ENCODE data around the gene ANKRD6. TPM values are rescaled to one million over a fixed set of nuclear protein-coding genes. Genes with fewer than 3 reads are reported as not detected.
"Not testable (repeated sequence)": the region's sequence is repeated elsewhere in the genome, so short reads cannot be mapped to it uniquely, and the experiment has no call there.

Gene ANKRD6
- total RNA-seq, 1 donor from 2014 or later: 20.7 TPM

GRCh38 chr6:89623749-89624148 is 190.8 kb downstream of the ANKRD6 start:
- Mint-ChIP-seq H3K4me1 (peaks cover 7% of the 10 kb centered on the region), H3K27ac (ENCODE audit: unreplicated experiment) (no peak overlapping the region), H3K9me3 (no peaks in the 10 kb centered on the region), H3K27me3 (ENCODE audit: low read depth) (no peaks in the 10 kb centered on the region), H3K4me3 (no peak overlapping the region), H3K36me3 (ENCODE audit: low read depth) (no peaks in the 10 kb centered on the region)
- TF ChIP-seq CTCF (conservative IDR thresholded peaks at IDR 0.05): no peak
- DNase-seq (ENCODE audit: low read depth, low spot score): no peak

GRCh38 chr6:89630488-89630887 is 197.5 kb downstream of the ANKRD6 start:
- DNase-seq (ENCODE audit: low read depth, low spot score): no peak
- TF ChIP-seq CTCF (conservative IDR thresholded peaks at IDR 0.05): no peak

GRCh38 chr6:89636412-89636811 is 203.5 kb downstream of the ANKRD6 start:
- Mint-ChIP-seq H3K4me1 (peaks cover 28% of the 10 kb centered on the region), H3K4me3 (peak overlapping the region; percentile 80), H3K36me3 (ENCODE audit: low read depth) (peaks cover 16% of the 10 kb centered on the region)
- not testable (repeated sequence) for DNase-seq (ENCODE audit: low read depth, low spot score); H3K27ac Mint-ChIP-seq (ENCODE audit: unreplicated experiment); H3K27me3 Mint-ChIP-seq (ENCODE audit: low read depth); H3K9me3 Mint-ChIP-seq

More at GRCh38 chr6:89630488-89630887, 197.5 kb downstream of the ANKRD6 start:
- H3K27ac Mint-ChIP-seq (ENCODE audit: unreplicated experiment): no peak overlapping the region
- peaks cover 7% of the 10 kb centered on the region for H3K4me1 Mint-ChIP-seq
- H3K27me3 Mint-ChIP-seq (ENCODE audit: low read depth): no peaks in the 10 kb centered on the region
- no peaks in the 10 kb centered on the region for H3K9me3 Mint-ChIP-seq
- no peak overlapping the region for H3K4me3 Mint-ChIP-seq
- peaks cover 3% of the 10 kb centered on the region for H3K36me3 Mint-ChIP-seq (ENCODE audit: low read depth)

- peak overlapping the region; percentile 98 for H3K27ac Mint-ChIP-seq (ENCODE audit: unreplicated experiment)
- DNase-seq (ENCODE audit: low read depth, low spot score): no peak
- peak overlapping the region; percentile 93 for H3K4me3 Mint-ChIP-seq
- no peaks in the 10 kb centered on the region for H3K27me3 Mint-ChIP-seq (ENCODE audit: low read depth)
- H3K9me3 Mint-ChIP-seq: no peaks in the 10 kb centered on the region
- no peak for TF ChIP-seq CTCF (conservative IDR thresholded peaks at IDR 0.05)
- H3K36me3 Mint-ChIP-seq (ENCODE audit: low read depth): peaks cover 17% of the 10 kb centered on the region
- H3K4me1 Mint-ChIP-seq: peaks cover 30% of the 10 kb centered on the region
Observed at GRCh38 chr6:89637960-89638319, 205.0 kb downstream of the ANKRD6 start.

- H3K27me3 Mint-ChIP-seq (ENCODE audit: low read depth): no peaks in the 10 kb centered on the region
- no peak for TF ChIP-seq CTCF (conservative IDR thresholded peaks at IDR 0.05)
- peaks cover 17% of the 10 kb centered on the region for H3K36me3 Mint-ChIP-seq (ENCODE audit: low read depth)
- peak within 1 kb of the TSS; percentile 93 for H3K4me3 Mint-ChIP-seq
- no peaks in the 10 kb centered on the region for H3K9me3 Mint-ChIP-seq
- H3K27ac Mint-ChIP-seq (ENCODE audit: unreplicated experiment): peak within 1 kb of the TSS; percentile 98
- peaks cover 36% of the 10 kb centered on the region for H3K4me1 Mint-ChIP-seq
- DNase-seq (ENCODE audit: low read depth, low spot score): peak; percentile 86
Observed at GRCh38 chr6:89638320-89639195, 205.6 kb downstream of the ANKRD6 start, which contains the start of gene LYRM2. Gene LYRM2 (minus strand): TSS chr6:89638747. CDS start chr6:89638716, 31 bp downstream.

GRCh38 chr6:89640804-89641203 is 207.9 kb downstream of the ANKRD6 start:
- Mint-ChIP-seq H3K27me3 (ENCODE audit: low read depth) (no peaks in the 10 kb centered on the region), H3K4me3 (peak overlapping the region; percentile 62), H3K4me1 (peaks cover 50% of the 10 kb centered on the region), H3K27ac (ENCODE audit: unreplicated experiment) (peak overlapping the region; percentile 28), H3K36me3 (ENCODE audit: low read depth) (peaks cover 23% of the 10 kb centered on the region), H3K9me3 (no peaks in the 10 kb centered on the region)
- no peak for TF ChIP-seq CTCF (conservative IDR thresholded peaks at IDR 0.05)
- DNase-seq (ENCODE audit: low read depth, low spot score): no peak

GRCh38 chr6:89641581-89641980 is 208.6 kb downstream of the ANKRD6 start:
- H3K27ac Mint-ChIP-seq (ENCODE audit: unreplicated experiment); DNase-seq (ENCODE audit: low read depth, low spot score); H3K27me3 Mint-ChIP-seq (ENCODE audit: low read depth); H3K9me3 Mint-ChIP-seq: not testable (repeated sequence)
- peak overlapping the region; percentile 52 for H3K4me3 Mint-ChIP-seq
- H3K4me1 Mint-ChIP-seq: peaks cover 50% of the 10 kb centered on the region
- peaks cover 20% of the 10 kb centered on the region for H3K36me3 Mint-ChIP-seq (ENCODE audit: low read depth)
